ENCODE data around the gene MRPL49.

DNA sequence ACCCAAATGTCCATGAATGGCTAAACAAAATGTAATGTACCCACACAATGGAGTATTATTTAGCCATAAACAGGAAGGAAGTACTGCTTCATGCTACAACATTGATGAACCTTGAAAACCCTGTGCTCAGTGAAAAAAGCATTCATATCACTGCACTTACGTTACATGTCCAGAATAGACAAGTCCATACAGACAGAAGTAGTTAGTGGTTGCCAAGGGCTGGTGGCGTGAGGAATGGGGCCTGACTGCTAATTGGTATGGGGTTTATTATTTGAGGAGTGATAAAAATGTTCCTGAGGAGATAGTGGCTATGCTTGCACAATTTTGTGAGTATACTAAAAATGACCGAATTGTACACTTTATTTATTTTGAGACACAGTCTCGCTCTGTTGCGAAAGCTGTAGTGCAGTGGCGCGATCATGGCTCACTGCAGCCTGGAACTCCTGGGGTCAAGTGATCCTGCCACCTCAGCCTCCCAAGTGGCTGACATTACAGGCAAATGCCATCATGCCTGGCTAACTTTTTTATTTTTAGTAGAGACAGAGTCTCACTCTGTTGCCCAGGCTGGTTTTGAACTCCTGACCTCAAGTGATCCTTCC is 19.9 kb downstream of the MRPL49 start:
- TF ChIP-seq FOXM1 (IDR thresholded peaks at IDR 0.05; ENCODE audit: borderline replicate concordance) (no peak), FOXK2 (IDR thresholded peaks at IDR 0.05) (no peak), BHLHE40 (IDR thresholded peaks at IDR 0.05; ENCODE audit: borderline replicate concordance) (no peak), FOXA1 (IDR thresholded peaks at IDR 0.05) (no peak), LEF1 (IDR thresholded peaks at IDR 0.05; ENCODE audit: borderline replicate concordance) (no peak), ARNT (IDR thresholded peaks at IDR 0.05) (no peak), SP1 (IDR thresholded peaks at IDR 0.05) (no peak)
- TF ChIP-seq, protein P1, sequence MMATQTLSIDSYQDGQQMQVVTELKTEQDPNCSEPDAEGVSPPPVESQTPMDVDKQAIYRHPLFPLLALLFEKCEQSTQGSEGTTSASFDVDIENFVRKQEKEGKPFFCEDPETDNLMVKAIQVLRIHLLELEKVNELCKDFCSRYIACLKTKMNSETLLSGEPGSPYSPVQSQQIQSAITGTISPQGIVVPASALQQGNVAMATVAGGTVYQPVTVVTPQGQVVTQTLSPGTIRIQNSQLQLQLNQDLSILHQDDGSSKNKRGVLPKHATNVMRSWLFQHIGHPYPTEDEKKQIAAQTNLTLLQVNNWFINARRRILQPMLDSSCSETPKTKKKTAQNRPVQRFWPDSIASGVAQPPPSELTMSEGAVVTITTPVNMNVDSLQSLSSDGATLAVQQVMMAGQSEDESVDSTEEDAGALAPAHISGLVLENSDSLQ (IDR thresholded peaks at IDR 0.05), result no peak
